Right renal pelvis (tissue), 4 donors: ENCODE measurements around the gene CCDC33. TPM values are rescaled to one million over a fixed set of nuclear protein-coding genes. Genes with fewer than 3 reads are reported as not detected.

Source experiments
- DNase-seq, 4 donors: peaks; one replicate each; pipeline ENCODE4 v3.0.0-alpha.2; 2013; ENCODE audit warnings: low read depth in 4 of 4, low spot score in 3 of 4, missing footprints in 1 of 4
- polyA plus RNA-seq, 4 donors: library from polyadenylated mRNA; unstranded; fragments of 120-200 nt; gene quantifications; one replicate each; pipeline ENCODE4 v1.2.1, GENCODE V29; 2013; ENCODE audit not compliant: insufficient read length in 4 of 4

Gene CCDC33
- polyA plus RNA-seq, 4 donors: 3.9 to 6.2 (median 5.2) TPM

DNA sequence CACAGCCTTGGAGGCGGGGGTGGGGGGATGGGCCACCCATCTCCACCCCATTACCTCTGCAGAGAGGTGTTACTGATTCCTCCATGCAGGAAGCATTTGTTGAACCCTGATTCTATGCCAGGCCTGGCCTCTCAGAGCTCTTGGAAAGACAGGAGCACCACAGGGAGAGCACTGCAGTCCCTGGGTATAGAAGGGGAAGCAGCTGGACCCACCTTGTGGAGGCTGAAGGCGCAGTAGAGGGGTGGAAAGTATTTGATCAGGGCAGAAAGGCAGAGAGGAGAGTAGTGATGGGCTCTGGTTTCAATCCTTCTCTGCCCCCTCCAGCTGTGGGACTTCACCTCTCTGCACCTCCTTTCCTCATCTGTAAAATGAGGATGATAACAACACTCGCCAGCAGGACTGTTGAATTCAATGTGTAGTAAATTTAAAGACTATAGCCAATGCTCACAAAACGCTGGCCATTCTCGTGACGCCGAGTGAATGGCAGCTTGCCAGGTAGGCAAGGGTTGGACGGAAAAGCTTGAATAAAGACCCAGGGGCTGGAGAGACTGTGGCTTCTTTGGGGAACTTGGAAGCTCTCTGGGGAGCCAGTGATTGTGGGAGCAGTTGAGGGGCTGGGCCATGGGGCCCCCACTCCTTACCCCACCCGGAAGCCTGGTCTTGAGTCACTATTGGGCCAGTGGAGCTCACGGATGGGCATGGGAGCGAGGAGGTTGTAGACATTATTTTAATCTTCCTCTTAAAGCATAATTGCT lies 8.0 kb upstream of the CCDC33 start:
- DNase-seq: no peak

DNA sequence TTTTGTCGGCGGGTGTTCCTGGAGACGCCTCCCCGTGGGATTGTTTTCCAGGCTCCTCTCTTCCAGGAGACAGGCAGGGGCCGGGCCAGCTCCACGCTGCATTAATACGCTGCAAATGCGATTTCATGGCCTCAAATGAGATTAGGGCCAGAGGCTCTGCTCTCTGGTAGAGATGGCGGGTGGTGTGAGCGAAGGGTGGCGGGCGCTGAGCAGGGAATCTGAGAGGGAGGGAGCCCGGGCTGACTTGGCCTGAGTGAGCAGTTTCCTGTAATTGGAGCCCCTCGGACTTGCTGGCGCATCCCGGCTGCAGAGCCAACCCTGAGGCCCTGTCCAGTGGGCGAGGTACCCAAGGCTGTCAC lies 7.4 kb upstream of the CCDC33 start:
- DNase-seq: no peak

DNA sequence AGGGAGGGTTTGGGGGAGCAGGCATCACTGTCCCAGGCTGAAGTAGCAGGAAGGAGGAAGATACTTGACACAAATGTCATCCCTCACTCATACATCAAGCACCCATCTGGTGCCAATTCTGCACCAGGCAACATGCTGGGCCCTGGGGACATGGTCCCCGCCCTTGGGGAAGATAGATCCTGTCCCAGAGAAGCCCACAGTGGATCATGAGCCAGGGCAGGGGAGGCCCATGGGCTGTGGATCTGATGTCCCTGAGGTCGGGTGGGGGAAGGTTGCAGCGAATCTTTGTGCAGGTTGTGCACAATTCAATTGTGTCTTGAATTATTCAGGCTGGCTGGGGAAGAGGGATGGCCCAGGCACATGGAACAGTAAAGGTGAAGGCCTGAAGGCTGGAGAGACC lies 6.4 kb upstream of the CCDC33 start:
- no peak for DNase-seq

DNA sequence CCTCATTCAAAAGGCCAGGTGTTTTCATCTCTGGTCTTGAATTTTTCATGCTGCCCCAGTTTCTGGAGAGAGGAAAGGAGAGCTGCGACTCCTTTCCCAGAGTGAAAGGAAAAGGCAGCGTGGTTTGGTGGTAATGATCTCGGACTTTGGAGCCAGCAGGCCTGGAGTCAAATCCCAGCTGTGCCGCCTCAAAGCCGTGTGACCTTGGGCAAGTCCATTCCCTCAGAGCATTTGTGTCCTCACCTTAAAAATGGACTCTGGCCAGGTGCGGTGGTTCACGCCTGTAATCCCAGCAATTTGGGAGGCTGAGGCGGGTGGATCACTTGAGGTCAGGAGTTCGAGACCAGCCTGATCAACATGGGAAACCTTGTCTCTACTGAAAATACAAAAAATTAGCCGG lies 4.7 kb upstream of the CCDC33 start:
- DNase-seq: no peak

DNA sequence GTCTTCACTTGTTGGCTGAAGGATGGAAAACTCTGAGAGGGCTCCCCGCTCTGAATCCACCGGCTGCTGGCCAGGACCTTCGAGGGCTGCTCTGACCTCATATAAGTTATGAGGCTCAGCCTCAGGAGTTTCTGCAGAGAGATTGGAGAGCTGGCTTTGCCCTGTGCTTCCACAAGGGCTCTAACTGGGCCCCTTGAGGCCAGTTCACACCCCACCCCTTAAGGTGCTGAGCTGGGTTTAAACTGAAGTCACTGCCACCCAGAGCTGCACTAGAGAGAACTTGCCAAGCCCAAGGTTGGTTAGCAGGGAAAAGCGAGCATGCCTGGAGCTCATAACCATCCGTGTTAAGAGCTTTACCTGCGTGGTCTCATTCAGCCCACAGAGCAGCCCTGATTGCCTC lies 2.8 kb upstream of the CCDC33 start:
- DNase-seq: no peak

DNA sequence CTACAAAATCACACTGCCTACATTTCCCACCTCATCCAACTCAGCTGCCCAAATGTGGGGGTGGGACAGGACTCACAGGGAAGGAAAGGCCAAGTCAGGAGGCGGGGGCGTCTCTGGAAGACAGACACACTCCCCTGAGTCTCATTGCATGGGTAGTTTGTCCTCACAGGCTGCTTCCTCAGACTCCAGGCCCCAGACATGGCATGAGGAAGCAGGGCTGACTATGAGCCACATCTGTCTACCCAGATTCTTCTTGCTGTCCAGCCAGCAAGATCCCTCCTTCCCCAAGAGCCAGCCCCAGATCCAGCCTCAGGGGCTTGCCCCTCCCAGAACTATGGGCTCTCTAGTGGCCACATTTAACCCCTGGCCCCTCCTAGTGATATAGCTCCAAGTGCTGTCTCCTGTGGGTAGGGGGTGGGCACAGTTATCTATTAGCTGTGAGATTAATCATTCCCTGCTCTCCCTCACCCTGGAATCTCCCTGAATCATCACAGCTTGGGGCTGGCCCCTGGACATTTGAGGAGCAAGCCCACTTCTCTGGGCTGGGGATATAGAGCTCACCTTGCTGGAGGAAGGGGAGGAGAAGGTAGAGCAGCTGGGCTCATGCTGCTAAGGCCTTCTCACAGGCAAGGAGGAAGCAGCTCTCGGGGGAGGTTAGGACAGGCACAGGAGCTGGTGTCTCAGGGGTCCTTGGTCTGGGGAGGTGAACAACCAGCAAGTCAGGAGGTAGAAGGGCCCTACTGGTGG lies 2.1 kb upstream of the CCDC33 start:
- DNase-seq: no peak

DNA sequence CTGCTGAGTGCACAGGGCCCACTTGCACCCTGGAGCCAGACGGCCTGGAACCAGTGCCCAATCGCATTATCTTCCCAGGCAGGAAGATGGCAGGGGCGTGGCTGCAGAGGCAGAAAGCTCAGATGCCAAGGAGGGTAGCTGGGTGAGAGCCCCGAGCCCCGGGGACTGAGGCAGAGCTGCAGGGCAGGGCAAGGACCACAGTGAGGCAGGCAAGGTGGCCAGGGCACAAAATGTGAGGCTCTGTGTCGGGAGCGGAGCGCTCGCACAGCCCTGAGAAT lies 1.6 kb upstream of the CCDC33 start:
- DNase-seq: no peak

DNA sequence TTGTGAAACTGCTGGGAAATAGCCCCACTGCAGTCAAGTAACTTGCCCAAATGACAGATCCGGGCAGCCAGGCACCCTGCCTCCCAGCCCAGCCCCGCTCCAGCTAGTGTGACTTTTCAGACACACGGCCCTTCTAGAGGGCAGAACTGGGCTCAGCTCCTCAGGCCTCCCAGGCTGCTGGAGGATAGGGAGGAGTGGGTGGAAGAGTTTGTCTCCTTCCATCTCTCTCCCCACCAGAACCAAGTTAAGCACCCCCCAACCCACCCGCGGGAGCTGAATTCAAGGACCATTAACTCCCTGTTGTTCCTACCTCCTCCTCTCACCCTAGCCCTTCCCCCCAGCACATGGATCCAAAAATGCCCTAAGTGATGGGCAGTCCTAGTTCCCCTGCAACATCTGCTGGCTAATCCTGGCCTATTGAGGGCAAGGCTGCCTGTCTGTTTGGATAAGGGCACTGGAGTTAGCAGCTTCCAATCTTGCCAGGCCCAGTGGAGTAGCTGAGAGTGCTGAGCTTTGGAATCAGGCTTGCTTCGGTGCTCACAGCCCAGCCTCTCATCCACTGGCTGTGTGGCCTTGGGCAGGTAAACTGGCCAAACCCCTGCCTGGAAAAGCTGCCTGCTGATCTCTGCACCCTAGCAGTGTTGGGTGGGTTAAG lies 3.1 kb downstream of the CCDC33 start:
- no peak for DNase-seq

DNA sequence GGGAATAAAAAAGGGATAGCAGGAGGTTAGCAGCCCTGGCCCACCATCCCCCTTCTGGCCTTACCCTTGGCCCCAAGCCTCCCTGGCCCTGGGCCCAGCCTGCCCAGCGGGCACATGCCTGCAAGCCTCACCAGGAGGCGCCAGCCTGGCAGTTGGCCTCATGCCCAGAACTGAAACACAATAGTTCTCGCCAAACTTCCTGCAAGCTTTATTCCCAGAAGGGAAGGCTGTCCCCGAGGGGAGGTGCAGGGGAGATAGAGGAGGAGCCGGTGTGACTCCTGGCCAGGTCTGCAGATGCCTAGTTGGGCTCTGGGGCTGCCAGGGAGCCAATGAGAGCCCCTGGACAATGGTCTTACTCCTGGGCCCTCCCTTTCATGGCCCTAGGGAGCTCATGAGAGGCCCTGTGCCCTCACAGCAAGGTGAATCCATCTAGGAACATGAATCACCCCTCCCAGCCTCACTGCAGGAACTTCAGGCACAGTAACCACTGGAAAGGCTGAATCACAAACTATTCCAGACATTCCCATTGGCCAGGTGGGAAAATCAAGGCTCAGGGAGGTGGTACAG lies 4.0 kb downstream of the CCDC33 start:
- DNase-seq: no peak

DNA sequence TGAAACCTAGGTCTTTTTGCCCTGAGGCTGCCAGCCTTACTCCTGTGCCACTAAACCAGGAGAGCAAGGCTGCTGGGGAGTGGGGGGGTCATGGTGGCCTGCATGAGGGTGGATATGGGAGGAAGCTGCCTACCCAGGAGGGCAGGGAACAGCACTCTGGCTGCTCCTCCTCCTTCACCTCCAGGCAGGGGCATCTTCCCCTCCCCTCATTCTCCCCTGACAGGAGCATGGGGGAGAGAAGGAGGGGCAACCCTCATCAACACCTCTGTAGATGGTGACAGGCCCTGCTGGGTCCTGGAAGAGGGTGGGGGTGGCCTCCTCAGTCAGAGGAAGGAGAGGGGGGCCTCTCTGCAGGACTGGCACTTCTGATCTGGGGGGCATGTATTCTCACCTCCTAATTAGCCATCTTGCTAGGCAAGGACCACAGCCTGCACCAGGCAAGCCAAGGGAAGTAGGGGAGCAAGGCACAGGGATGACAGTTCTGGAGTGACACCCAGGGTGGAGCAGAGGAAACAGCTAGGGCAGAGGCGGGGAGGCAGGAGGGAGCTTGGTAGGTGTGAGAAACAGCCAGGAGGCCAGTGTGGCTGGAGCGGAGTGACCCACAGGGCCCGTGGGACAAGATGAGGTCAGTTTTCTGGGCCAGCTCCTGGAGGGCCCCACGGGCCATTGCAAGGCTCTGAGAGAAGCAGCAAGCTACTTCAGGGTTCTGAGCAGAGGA lies 4.9 kb downstream of the CCDC33 start:
- DNase-seq: no peak

DNA sequence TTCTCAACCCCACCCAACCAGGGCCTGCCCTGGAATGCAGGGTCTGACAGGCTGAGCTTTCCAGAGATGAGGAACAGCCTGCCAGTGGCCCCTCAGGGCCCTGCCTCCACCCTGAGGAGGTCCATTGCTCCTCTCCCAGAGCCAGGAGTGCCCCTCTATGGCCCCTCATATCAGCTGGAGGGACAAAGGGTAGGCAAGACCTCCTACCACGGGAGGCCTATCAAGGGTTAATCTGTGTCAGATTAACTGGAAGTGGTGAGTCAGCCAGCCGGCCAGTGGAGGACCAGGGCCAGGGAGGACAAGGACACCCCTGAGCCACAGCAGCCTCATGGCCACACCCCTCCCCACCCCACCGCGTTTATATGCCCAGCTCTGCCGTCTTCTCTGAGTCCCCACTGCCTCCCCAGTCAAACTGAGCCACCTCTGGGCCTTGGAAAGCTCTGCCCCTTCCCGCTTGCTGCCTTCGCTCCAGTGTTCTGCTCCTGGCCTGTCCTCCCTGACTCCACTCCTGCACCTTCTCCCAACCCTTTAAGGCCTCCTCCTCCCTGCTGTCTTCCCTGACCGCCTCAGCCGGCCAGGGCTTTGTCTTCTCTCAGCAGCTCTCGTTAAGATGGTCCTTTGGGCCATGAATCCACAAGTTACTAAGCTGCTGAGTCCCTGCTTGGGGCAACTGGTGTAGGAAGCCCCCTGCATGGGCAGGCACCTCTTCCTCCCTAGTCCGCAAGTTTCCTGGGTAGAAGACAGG lies 6.5 kb downstream of the CCDC33 start:
- DNase-seq: no peak

DNA sequence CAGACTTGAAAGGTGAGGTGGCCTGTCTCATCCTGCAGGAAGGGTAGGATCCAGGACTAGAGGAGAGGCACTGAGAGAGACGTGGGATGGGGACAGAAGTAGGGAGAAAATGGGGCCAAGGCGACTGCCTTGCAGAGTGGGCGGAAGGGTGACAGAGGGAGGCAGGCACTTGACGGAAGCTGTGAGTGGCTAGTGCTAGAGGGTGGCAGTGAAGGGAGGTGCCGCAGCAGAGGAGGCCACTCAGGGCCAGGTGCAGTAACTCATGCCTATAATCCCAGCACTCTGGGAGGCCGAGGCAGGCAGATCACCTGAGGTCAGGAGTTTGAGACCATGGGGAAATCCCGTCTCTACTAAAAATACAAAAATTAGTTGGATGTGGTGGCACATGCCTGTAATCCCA lies 7.3 kb downstream of the CCDC33 start:
- no peak for DNase-seq

DNA sequence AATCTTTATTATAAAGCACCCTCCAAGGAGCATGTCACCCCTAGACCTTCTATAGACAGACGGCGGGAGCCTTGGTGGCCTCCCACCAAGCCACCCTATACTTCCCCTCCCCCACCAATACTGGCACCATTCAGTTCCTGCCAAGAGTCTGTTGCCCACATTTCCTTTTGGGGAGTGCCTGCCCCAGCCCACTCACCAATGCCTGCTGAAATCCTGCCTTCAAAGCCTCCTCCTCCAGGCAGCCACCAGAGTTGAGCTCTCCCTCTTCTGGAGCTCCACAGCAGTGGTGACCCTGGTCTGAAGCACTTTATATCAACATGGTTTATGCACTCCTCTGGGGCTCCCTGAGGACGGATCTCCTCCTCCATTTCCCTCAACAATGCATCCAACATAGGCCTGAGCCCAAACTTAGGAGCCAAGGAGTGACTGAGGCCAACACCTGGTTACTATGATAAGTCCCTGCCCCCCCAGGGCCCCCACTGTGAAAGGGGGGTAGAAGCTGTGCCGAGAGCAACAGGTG lies 8.8 kb downstream of the CCDC33 start:
- DNase-seq: no peak

DNA sequence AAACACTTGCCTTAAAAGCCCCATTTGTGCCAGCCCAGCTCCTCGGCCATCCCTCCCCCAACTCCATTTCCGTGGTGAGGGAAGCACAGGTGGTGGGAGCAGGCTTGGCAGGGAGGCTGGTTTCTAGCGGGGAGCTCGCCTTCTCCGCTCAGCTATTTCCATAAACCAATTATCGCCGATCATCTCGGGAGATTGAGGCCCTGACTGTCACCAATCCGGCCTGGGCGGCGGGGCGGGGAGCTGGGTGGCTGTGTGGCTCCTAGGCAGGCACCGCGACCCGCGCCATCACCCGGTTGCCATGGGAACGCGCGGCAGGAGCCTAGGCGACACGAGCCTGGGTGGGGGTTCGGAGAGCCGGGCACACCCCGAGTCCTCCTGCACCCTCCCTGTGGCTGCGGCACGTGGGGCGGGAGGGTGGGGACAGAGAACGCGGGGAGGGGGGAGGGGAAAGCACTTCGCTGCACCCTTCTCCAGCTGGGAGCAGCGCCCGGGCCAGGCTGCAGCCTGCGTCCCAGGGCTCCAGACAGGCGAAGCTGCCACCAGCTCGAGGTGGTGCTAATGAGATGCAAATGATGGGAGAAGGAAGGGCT lies 9.3 kb downstream of the CCDC33 start:
- no peak for DNase-seq

DNA sequence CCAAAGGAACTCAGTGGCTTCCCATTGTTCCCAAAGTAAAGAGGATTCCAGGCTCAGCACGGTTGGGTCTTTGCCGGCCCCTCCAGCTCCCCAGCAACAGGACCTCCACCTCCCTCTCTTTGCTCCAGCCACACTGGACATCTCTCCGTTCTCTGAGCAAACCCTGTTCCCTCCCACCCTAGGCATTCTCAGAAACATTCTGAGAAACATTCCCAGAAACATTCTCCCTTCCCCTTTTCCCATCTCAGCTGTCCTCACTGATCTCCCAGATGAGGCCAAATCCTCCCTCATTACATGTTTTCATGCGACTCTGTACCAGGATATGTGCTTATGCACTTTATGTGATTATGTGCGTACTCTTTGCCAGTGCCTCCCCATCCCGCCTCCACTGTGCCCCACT lies 14.1 kb downstream of the CCDC33 start:
- no peak for DNase-seq

DNA sequence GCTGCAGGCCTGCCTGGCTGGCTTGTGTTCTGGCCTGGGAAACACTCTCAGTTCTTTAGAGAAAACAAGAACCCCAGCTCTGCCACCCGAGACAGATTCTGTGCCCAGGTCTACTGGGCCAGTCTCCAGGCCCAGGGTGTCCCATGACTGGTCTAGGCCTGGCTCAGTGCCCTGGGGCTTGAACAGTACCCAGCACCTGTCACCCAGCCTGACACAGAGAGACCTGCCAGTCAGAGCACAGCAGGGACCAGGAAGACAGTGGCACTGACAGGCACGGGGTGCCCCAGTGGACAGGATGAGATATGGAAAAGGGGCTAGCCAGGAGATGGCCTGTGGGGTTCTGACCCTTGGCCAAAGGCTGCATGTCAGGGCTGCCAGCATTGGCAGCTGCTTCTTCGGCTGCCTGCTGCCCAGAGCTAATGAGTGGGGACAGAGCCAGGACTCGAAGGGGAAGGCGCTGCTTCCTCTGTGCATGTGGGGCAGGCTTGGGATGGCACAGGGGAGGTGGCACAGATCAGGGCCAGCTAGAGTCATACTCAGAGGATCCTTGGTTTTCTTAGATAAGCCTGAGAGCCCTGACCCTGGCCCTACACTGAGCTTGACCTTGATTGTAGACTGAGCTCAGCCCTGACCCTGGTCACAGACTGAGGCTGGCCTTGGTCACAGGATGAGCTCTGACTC lies 15.1 kb downstream of the CCDC33 start:
- DNase-seq: no peak

DNA sequence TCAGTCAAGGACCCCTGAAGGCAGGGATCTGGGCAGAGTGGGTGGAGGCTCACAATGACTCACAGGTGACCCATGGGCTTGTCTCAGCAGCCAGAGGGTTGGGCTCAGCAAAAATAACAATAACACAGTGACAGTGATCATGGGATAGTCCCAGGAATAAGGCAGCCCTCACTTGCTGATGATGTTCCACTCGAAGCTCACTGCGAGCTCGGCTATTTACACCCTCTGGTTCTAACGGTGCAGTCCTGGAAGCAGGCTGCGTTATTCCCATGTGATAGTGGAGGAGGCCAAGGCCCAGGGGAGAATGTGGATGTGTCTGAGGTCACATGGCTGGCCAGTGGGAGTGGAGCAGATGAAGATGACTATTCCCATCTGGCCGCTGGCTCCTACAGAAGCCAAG lies 16.2 kb downstream of the CCDC33 start:
- DNase-seq: no peak

DNA sequence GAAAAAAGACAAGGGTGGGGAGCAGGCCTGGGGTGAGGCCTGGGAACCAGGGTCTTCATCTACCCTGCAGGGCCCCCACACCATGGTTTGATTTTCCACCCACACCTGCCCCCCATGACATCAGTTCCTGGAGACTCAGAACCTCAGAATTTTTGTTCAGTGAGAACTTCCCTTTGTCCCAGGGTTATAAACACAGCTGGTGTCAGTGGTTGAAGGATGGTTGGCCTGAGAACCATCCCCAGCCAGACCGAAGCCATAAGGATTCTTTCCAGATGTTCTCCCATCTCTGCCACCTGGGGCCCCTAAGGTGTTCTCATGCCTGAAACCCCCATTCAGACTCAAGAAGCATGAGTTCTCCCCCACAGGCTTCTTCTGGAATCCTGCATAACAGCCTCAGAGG lies 16.6 kb downstream of the CCDC33 start:
- DNase-seq: no peak

DNA sequence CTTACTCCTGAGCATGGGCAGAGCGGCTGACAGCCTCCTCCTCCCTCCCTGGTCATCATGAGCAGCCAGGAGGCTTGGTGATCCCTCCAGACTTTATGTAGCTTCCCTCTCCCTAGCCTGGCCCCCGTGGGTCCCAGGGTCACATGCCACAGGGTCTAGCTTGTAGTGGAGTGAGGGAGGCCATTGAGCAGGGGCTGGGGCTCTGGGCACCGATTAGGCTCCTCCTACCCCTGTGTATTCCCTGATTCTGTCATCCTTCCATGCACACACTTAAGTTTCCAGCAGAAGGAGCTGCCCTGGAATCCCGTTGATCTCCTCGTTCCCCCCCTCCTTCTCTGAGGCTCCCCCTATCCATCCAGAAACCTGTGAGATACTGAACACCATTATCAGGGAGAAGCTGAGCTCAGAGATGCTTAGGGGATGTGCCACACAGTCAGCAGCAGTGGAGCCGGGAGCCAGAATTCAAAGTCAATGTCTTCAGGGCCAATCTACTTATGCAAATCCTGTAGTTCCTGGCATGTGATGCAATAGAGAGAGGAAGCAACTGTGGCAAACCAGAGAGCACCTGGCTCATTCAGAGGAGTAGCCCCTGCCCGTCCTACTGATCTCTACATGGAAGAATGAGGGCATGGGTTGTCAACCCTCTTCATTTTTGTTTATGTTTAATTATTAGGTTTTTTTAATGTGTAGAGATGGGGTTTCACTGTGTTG lies 17.2 kb downstream of the CCDC33 start:
- DNase-seq: no peak
